Testis (tissue), 2 donors: ENCODE measurements around the gene ADAMTS6.

Experiments
- CTCF ChIP-seq, 3 experiments: fragments of 450-650 bp in 2 of 3; fragments of 200-600 bp in 1 of 3; sonication (generic) in 1 of 3; IDR thresholded peaks; one replicate each; pipeline ENCODE4 v1.5.1; 2016 to 2019; ENCODE audit warnings: antibody characterized with exemption in 3 of 3, mild to moderate bottlenecking in 2 of 3, moderate library complexity in 1 of 3
- POLR2A ChIP-seq: fragments of 450-650 bp; IDR thresholded peaks from one replicate; pipeline ENCODE4 v1.6.1; 2017; ENCODE audit warnings: antibody characterized with exemption, mild to moderate bottlenecking, moderate library complexity

- TF ChIP-seq CTCF (IDR thresholded peaks at IDR 0.05) (no peak), POLR2A (no peak)
Measured at GRCh38 chr5:65186646-65187227, 295.0 kb downstream of the ADAMTS6 start.
